GM18505 (cell line): Measurements from ENCODE around the gene KIAA0513.

Experiments used
- ATAC-seq: cut with Tn5 transposase; IDR thresholded peaks from one replicate; pipeline ENCODE4 v1.9.1; 2021; ENCODE audit not compliant: unreplicated experiment
- POLR2A ChIP-seq: IDR thresholded peaks from 4 replicates; pipeline ENCODE4 v1.6.1; 2011; ENCODE audit warnings: borderline replicate concordance; ENCODE audit not compliant: insufficient read depth, insufficient read length; ENCODE audit errors: extremely low read depth

The KIAA0513 gene

DNA sequence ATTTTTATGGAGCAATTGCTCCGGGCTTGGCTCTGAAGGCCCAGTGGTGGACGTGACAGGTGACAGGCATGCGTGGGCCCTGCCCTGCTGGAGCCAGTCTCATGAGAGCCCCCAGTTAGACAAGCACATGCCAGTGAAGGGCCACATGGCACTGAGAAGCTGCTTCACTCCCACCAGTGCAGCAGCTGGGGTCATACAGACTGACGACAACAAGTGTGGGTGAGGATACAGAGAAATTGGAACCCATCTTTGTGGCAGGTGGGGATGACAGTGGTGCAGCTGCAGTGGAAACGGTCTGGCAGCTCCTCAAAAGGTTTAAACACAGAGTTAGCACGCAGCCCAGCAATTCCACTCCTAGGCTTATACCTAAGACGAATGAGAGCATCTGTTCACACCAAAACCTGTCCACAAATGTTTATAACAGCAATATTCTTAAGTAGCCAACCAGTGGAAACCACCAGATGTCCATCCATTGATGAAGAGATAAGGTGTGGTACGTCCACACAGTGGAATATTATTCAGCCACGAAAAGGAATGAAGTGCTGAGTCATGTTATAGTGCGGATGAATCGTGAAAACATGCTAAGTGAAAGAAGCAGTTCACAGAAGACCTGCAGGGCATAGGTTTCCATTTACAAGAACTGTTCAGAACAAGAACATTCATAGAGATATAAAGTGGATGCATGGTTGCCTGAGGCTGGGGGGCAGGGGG is 97.2 kb downstream of the KIAA0513 start:
- TF ChIP-seq POLR2A: no peak
- no peak for ATAC-seq

DNA sequence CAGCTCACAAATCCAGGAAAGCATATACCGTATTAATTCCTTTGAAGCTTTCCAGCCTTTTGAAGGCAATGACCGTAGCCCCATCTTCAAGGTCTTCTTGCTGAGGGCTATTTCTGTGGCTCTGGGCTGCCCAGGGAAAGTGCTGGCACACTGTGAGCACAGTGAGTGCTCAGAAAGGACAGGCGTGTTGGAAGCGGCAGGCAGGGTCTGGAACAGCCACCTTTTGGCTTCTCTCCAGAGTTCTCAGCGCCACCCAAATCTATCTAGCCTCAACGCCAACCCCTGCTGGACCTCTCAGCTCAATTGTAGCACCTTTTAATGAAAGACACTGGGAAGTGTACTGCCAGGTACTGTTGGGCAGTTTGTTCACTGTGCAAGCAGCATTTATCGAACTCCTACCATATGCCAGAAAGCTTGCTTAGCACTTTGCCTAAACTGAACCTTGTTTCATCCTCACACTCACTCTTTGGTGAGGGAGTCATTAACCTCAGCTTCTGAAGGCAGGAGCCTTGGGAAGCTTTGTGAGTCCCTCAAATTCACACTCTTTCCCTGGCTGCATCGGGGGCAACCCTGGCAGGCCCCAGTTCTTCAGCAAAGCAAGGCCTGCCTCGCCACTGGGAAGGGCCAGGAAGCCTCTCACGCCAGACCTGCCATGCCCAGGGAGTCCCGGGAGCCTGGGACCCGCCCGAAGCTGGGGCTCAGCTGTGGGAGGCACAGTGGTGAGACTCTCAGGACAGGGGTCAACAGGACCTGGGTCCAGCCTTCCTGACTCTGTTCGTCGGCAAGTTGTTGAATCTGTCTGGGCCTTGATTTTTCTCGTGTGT is 98.2 kb downstream of the KIAA0513 start:
- no peak for ATAC-seq
- TF ChIP-seq POLR2A: no peak

DNA sequence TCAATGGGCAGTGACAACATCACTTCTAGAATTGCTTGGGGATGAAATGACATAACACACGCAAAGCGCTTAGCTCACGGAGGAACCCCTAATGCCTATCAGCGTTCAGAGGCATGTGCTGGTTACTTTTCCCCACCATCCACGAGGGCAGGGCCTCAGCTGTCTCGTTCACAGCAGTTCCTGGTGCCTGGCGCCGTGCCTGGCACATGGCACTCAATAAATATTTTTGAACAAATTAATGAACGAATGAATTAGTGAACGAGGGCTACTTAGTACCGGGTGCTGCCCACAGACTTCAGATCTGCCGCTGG is 98.8 kb downstream of the KIAA0513 start:
- TF ChIP-seq POLR2A: no peak
- no peak for ATAC-seq

DNA sequence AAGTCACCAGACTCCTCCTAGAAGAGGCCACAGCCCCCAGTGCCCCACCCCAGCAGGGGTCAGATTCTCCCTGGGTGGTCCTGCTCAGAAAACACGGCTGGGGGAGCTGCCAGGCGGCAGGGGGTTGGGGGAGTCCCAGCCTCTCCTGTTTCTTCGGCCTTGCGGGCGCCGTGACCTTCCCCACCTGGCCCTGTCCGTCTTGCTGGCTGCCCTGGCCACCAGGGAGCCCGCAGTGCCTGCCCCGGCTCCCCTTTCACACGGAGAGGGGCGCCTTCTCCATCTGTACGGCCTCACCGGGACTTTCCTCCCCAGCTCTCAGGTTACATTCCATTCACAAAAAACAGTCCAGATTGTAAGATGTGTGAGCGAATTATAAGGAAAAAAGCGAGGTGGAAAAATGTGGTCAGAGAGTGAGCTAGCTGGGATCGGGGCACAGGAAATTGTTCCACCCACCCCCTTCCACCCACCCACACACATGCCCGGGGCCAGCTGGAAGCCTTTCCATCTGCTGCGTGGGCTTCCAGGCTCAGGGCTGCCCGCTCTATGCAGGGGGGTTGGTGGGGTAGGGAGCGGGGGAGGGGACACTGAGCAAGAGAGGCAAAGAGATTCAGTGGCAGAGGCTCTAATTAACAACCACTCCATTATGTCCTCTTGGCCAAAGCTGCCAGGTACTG is 99.2 kb downstream of the KIAA0513 start:
- no peak for TF ChIP-seq POLR2A
- ATAC-seq: no peak

DNA sequence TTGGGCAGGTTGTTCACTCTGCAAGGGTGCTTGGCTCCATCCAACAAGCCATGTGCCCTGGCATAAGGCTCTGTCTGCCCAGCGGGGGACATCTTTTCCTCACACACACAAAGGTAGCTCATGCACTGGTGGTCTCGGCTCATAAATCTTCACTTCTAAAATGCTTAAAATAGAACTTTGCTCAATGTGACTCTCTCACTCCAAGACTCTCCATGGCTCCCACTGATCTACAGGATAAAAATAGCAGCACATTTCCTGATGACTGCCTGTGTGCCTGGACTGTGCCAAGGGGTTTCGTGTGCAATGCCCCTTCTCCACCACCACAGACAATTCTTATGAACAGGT is 99.8 kb downstream of the KIAA0513 start:
- ATAC-seq: no peak
- no peak for TF ChIP-seq POLR2A

DNA sequence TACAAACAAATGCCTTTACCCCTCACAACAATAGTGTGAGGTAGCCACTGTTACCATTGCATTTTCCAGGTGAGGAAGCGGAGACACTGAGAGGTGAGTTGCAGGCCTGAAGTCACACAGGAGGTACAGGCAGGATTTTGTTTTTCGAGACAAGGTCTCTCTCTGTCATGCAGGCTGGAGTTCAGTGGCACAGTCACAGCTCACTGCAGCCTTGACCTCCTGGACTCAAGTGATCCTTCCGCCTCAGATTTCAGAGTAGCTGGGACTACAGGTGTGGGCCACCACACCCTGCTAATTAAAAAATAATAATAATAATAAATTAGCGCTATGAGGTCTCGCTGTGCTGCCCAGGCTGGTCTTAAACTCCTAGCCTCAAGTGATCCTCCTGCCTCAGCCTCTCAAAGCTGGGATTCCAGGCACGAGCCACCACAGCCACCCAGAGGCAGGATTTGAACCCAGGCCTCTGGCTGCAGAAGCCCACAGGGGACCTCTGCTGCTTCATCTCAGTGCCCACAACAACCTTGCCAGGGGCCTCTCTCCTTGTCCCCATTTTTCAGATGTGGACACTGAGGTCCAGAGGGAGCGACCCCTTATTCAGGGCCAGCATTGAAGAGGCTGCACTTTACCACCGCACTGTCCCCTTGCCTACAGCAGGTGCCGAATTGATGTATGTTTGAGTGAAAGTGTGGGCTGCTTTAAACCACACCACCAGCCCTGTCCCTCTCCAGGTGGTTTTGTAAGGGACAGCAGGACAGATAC is 100.7 kb downstream of the KIAA0513 start:
- ATAC-seq: no peak
- no peak for TF ChIP-seq POLR2A

DNA sequence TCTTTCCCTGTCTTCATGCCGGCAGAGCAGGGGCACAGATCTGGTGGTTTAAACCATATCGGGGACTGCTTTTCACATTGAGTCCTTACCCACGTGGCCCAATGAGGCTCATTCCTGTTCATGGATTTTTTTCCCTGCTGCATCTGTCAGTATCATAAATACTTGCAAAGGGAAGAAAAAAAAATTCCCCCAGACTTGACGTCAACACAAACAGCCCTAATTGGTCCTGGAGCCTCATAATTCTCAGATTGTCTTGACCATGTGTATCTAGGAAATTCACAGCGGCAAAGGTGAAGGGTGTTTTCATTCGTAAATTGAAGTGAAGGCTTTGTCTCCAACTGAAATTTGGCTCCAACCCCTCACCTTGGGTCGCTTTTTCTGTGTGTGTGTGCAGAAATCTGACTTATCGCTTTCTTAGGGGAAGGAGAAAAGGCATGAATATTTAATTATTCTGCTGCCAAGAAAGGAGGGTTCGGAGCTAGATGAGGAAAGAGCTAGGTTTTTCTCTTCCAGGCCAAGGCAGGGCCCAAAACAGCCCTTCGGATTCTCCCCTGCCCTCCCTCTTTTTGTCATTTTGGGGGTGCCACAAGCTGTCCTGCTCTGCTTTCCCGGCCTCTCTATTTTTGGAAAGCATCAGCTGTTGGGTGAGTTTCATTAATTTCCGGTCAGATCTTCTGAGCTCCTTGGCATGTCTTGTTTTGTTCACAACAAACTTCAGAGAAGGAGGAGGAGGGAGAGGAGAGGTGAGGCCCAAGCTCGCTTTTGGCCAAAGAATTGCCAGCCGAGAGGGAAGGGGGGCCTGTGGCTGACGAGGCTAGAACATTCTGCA is 102.5 kb downstream of the KIAA0513 start:
- no peak for ATAC-seq
- TF ChIP-seq POLR2A: no peak

DNA sequence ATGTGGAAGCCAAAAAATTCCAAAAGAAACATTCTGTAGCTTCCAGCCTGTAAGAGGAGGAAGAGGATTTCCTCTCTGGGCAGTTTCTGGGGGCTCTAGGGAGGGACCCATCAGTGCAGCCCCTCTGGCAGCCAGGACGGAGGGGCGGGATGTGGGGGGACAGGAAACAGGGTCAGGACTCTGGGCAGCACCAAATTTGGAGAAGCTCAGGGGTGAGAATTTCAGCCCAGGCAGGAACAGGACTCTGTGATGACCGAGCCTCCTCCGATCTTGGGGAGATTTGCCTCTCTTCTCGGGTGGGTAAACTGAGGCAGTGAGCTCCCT is 103.1 kb downstream of the KIAA0513 start:
- ATAC-seq: no peak
- no peak for TF ChIP-seq POLR2A

DNA sequence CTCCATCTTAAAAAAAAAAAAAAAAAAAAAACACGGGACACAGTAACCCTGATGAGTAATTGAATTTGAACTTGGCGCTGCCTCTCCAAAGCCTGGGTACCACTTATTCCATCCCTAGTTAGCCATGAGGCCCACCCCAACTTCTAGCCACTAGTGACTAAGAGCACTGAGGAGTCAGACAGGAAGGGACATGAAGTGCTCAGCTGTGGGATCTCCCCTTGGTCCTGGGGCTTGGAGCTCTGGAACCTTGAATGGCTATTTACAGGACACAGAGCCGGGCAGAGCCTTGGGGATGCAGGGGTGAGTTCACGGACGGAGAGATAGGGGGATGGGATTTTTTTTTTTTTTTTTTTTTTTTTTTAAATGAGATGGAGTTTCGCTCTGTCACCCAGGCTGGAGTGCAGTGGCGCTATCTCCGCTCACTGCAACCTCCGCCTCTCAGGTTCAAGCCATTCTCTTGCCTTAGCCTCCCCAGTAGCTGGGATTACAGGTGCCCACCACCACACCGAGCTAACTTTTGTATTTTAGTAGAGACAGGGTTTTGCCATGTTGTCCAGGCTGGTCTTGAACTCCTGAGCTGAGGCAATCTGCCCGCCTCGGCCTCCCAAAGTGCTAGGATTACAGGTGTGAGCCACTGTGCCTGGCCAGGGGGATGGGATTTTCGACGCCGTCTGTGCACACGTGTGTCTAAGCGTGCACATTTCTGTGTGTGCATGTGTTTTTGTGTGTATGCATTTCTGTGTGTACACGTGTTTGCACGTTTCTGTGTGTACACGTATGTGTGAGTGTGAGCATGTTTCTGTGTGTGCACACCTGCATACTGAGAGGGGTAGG is 105.1 kb downstream of the KIAA0513 start:
- TF ChIP-seq POLR2A: no peak
- ATAC-seq: no peak

DNA sequence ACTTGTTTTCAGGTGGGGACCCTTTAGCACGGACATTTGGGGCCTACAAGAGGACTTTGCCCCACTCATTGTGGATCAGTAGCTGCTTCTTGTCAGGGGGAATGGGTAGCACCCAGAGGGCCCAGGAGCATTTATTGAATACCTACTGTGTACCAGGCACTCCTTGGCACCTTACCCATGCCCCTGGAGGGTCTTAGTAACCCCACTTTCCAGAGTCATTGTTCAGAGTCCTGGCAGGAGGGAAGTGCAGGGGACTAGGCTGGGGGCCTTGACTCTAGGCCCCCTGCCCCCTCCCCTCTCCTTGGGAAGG is 105.7 kb downstream of the KIAA0513 start:
- no peak for TF ChIP-seq POLR2A
- ATAC-seq: no peak

DNA sequence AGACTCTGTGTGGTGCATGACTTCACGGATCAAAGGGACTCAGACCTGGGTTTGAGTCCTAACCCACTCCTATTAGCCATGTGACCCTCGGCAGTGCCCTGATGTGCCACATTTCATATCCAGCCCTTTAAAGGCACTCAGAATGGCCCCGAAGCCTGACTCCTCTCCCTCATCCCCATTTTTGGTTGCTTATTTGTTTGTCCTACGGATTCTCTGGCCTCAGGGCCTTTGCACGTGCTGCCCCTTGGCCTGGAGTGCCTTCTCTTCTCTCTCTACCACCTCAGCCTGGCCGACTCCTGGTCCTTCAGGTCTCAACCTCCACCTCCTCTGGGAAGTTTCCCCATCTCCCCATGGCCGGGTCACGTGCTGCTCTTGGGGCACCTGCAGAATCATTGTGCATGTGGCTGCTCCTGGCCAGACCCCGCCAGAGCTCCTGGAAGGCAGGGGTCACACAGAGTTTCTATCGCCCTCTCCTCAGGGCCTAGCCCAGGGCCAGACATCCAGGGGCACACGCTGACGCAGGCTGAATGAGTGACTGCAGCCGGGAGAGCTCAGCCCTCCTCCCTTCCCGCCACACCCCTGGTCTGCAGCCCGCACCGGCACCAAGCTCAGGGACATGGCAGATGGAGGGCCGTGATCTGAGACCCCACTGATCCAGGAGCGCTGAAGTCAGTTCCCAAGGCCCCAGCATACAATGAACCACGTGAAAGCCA is 106.6 kb downstream of the KIAA0513 start:
- no peak for ATAC-seq
- no peak for TF ChIP-seq POLR2A

DNA sequence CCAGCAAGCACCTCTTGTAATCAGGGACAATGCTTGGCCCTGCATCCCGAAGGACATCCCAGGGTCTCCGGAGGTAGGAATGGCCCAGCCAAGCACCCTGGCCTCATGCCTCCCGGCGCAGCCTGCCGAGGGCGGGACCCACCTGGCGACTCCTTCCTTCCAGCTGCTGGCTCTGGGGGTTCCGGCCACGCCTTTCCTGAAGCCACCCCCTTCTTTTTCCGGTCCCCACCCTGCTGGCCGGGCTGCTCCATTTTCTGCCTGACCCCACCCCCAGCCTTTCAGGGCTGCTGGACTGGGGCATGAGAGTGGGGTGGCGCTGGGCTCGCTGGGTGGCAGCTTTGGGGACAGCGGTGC is 107.2 kb downstream of the KIAA0513 start:
- no peak for ATAC-seq
- TF ChIP-seq POLR2A: no peak
